ENCODE data around the gene TUBA4A.
"Not testable (repeated sequence)": the region's sequence is repeated elsewhere in the genome, so short reads cannot be mapped to it uniquely, and the experiment has no call there.

TUBA4A gene

DNA sequence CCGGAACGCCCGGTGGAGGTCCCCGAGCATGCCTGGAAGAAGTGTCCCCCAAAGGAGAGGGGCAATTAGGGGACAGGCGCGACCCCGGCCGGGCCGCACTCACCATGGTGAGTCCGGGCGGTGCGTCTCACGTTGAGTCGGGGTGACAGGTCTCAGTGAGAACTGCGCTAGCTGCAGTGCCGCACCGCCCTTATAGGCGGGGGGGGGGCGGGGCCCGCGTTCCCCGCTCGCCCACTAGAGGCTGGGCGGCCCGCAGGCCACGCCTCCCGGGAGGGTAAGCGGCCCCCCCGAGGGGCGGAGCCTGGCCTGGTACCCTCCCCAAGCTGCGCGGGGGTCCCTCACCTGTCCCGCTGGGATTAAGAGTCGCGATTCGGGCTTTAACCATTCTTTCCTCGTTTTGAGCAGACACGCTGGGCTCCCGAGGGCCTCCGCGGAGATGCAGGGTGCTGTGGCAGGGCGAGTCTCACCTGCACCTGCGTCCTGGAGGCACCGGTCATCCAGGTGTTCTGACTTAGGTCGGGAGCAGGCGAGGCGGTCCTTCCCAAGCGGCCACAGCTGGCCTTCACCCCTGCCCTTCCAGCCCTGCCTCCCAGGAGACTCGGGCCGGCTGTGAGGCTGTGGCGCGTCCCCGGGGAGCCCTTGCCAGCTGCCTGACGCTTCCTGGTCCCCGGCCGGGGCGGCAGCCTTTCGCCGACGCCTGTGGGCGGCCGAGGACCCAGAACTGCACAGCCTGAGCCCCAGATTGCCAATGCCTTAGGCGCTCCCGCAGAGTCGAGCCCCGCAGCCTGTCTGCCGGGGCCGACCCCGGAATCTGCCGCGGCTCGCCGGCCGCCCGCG lies at the start of gene TUBA4A:
Gene TUBA4A, minus strand, starts transcription at position 166 of the 837 bp plus-strand sequence. Its CDS starts 60 bp downstream, at position 106.
- DNase-seq (ENCODE audit: low read depth in 2 of 2), result no peak

- DNase-seq (ENCODE audit: low read depth in 2 of 2), result no peak
These were observed 48.8 kb upstream of the TUBA4A start for GRCh38 chr2:219302412-219302968.

- DNase-seq (ENCODE audit: low read depth in 2 of 2), result no peak
These were observed 46.3 kb upstream of the TUBA4A start for GRCh38 chr2:219300022-219300421.

DNA sequence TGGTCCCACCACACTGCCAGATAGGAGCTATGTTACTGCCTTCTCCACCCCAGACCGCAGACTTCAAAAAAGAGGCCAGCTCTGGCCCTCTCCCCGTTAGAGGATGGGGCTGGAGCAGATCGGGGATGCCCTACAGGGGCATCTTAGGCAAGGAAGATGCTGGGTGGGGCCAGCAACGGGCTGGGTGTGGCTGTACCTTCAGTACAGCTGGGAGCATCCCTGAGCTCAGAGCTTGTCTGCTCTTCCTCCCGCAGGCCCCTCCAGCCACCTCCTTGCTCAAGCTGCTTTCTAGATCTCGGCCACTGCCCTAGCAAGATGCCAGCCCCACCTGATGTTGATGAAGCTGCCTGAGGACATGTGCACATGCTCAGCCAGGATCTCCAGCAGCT lies 45.6 kb upstream of the TUBA4A start:
- DNase-seq (ENCODE audit: low read depth in 2 of 2), result no peak

DNA sequence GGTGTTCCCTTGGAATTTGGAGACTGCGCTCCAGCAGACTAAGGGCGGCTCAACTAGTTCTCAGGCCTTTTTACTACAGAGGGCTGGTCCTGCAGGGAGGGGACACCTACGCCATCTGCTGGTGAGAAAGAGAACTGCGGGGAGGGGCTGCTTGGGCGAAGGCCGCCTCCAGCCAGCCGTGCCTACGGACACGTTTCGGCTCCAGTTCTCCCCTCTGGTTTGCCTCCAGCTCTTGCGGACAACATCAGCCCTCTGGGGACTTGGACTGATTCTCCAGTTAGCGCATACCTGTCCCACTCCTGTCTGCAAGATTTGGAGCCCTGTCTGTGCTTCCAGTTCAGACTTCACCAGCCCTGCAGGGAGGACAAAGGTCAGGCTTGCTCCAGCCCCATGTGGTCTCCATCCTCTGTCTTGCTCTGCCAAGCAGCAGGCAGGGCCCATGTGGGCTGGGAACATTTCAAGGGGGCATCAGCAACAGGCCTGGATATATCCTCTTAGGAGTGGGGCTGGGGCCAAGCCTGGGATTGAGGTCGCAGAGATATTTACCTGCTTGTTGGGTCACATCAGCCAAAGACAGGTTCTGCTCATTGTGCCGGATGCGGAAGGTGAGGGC lies 45.1 kb upstream of the TUBA4A start:
- peak in 1 of 2 experiments; percentile 42 for DNase-seq (ENCODE audit: low read depth in 2 of 2)

DNA sequence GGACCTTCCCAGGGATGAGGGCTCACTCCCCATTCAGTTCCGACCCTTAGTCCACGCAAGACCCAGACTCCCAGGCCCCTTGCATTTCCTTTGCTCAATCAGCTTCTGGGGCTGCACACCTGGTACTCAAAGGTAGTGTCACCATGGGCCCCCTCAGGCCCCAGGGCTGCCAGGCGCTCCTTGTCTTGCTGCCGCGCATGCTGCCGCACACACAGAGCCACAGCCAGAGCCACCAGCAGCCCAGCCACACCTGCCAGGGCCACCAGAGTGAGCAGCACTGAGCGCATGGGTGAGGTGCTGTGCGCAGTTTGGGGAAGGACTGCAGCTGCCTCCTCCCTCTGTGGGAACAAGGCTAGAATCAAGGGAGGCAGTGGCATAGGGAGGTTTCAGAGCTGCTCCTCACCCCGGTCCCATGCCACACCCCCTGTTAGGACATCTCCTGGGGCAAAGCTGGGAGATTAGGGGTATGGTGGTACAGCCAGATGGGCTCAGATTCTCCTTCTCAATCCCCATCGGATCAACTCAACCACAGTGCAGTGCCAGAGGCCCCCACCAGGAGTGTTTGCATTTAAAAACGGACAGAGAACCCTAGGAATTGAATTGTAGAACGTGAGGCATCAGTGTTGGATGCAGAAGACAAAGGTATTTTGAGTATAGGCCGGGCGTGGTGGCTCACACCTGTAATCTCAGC lies 44.2 kb upstream of the TUBA4A start:
- no peak for DNase-seq (ENCODE audit: low read depth in 2 of 2)

GRCh38 chr2:219296631-219297391 lies 43.1 kb upstream of the TUBA4A start:
- DNase-seq (ENCODE audit: low read depth in 2 of 2), result no peak

GRCh38 chr2:219296142-219296541 lies 42.4 kb upstream of the TUBA4A start:
- no peak for DNase-seq (ENCODE audit: low read depth in 2 of 2)

DNA sequence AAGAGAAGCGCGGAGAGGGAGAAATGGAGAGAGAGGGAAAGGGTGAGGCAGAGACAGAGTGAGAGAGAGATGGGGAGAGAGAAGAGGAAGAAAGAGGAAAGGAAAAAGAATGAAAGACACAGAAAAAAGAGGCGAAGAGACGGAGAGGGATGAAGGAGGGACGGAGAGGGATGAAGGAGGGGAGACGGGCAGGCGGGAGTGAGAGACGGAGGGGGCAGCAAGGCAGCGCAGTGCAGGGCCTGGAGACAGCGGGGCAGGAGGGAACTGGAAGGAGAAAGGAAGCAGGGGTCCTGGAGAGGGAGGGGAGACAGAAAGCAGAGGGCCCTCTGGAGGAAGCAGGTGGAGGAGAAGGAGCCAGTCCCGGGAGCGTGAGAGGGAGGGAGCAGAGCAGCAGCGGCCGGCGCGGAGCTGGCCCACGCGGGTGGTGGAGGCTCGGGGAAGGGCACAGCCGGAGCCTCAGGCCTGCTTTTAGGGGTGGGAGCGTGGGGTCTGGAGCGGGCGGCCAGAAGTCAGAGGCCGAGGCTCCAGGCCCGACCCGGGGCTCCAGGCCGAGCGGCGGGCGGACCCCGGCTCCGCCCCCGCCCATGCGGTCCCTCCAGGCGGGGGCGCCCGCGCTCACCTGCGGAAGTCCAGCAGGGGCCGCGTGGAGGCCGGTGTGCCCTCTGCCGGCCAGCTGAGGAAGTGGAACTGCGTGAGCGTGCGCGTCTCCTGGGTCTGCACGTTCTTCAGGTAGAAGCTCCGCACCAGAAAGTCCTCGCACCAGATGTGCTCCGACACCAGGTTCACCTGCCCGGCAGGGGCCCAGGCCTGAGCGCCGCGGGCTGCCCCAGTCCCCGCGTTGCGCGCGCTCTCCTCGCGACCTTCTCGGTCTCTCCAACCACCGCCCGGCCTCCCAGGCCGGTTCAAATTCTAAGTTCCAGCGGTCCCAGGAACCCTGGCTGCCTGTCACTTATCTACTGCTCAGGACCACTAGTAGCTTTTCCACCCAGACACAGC lies 40.9 kb upstream of the TUBA4A start:
- peak; percentile 49 for DNase-seq (ENCODE audit: low read depth in 2 of 2)

- no peak for DNase-seq (ENCODE audit: low read depth in 2 of 2)
These were observed 40.1 kb upstream of the TUBA4A start for GRCh38 chr2:219293736-219294231.

DNA sequence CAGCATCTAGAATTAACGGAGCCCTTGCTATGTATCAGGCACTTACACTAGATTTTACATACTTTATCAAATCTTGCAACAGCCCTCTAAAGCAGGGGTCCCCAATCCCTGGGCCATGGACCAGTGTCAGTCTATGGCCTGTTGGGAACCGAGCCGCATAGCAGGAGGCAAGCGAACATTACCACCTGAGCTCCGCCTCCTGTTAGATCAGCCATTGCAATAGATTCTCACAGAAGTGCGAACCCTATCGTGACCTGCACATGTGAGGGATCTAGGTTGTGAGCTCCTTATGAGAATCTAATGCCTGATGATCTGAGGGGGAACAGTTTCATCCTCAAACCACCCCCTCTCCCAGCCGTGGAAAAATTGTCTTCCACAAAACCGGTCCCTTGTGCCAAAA lies 38.9 kb upstream of the TUBA4A start:
- no peak for DNase-seq (ENCODE audit: low read depth in 2 of 2)

GRCh38 chr2:219291910-219292490 lies 38.3 kb upstream of the TUBA4A start:
- no peak for DNase-seq (ENCODE audit: low read depth in 2 of 2)

DNA sequence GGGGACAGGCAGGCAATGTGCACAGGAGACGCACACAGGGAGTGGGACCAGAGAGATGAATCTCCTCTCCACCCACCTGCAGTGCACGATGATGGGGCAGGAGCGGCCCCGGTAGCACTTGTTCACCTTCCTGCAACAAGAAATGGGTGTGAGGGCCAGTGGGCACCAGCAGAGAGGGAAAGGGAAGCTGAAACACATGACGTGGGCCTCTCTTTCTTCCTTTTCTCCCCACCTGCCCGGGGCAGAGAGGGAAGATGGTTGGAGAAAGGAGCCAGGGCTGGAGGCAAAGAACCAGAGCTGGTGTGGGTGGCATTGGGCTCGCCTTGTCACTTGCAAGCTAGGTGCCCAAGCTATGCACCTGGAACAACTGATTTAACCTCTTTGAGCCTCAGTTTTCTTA lies 37.7 kb upstream of the TUBA4A start:
- DNase-seq (ENCODE audit: low read depth in 2 of 2), result no peak

DNA sequence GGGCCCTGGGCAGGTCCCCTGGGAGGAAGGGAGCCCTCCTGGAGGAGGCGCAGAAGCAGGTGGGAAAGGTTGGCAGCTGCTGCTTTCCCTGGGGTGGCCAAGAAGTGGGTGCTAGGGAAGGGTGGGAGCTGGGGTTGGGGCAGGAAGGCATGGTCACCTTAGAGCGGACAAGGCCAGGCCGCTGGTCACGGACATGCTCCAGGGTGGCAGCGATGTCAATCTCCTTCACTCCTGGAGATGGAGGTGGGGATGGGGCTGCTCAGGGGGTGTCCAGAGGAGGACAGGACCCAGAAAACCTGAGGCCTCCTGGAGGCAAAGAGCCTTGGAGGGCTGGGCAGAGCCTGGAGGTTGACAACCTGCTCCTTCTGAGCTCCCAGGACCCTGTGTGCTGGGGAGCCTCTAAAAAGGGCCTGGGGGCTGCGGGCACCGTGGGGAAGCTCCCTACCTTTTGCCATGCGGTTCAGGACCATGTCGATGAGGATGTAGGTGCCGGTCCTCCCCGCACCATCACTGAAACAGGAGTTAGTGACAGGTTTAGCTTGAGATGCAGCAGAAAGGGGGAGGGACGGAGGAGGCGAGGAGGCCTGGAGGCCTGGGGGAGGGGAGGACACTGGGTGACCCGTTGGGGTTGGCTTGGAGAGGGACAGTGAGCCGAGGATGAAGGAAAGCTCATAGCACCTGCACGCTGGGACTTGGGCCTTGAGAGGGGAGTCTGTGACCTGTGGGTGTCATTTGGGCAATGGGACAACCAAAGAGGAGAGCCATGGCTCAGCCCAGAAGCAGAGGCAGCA lies 36.9 kb upstream of the TUBA4A start:
- no peak for DNase-seq (ENCODE audit: low read depth in 2 of 2)

DNA sequence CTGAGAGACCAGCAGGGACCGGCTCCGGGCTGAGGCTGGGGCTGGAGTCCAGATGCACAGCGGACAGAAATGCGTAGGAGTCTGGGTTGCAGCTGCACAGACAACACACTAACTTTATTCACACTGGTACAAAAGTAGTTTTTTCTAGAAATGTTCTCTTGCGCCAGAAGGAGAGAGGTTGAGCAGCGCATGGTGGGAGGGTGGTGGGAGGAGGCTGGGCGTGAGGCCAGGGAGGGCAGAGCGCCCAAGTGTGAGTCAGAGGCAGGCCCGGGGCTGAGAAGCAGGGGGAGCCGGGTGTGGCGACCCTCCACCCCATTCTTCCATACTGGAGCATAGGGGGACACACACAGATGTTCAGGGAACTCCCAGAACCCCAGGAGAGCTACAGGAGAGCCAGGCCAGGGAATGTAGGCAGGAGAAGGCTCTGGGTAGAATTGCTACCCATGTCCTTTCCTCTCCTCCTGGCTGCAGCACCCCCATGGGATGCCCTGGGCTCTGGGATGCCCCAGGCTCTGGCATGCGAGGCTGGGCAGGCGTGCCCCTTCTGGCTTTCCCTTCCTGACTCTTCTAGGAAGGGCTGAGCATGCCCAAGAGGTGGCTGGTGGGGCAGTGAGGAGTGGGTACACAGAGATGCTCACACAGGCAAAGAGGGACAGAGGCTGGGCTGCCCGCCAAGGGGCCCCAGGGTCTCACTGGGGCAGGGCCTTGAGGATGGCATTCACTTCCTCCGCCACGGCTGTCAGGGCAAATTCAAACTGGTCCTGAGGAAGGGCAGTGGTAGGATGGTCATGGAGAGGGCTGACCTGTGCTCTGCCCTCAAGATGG lies 36.0 kb upstream of the TUBA4A start:
- DNase-seq (ENCODE audit: low read depth in 2 of 2), result peak; percentile 80 to 82

DNA sequence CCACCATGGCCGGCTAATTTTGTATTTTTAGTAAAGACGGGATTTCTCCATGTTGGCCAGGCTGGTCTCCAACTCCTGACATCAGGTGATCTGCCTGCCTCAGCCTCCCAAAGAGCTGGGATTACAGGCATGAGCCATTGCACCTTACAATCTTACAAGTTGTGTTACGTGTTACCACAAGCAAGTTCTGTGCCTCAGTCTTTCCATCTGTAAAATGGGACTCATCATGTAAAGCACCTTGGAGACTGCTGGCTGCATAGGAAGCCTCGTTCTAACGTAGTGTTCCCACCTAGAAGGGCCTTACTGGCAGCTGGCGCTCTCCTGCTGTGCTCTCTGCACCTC lies 35.4 kb upstream of the TUBA4A start:
- DNase-seq (ENCODE audit: low read depth in 2 of 2), result no peak

DNA sequence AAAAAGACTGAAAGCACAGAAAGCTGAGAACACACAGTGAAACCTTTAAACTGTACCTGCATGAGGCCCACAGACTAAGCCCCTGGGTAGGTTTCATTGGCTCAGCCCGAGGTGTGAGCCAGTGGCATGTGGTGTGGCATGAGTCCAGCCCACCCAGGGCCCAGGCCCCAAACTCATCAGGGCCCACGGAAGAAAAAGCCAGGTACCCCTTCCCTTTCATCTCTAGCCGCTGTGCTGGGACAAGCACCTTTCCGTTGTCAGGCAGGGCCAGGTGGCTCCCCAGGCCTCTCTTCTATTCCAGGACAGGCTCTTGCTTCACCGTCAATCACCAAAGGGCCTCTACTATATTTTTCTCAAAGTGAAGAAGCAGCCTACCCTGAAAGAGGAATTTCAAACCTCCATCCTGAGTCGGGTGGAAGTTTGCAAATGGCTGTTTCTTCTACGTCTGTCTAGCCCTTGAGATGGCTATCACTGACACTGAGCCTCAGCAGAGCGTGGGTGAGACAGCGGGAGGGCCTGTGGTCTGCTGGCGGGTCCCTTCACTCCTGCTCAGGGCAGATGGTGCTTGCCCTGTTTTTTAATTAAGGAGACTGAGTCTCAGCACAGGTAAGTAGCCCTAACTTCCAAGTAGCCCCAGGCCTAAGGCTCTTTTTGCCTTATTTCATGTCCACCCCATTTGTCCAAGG lies 34.0 kb upstream of the TUBA4A start:
- no peak for DNase-seq (ENCODE audit: low read depth in 2 of 2)

GRCh38 chr2:219287116-219287440 lies 33.4 kb upstream of the TUBA4A start:
- not testable (repeated sequence) for DNase-seq (ENCODE audit: low read depth in 2 of 2)

Data from fibroblast of skin of left quadriceps (primary cell).